KMS-11 (cell line): ENCODE measurements around the gene S1PR3.

Experiments
- H2AFZ ChIP-seq: fragments of 200-600 bp; sonication (generic); 2 replicates; pipeline ENCODE4 v1.6.1; 2016; ENCODE audit warnings: antibody characterized with exemption, mixed run types, low read depth
- H3K27ac ChIP-seq: fragments of 200-600 bp; sonication (generic); 2 replicates; pipeline ENCODE4 v1.6.1; 2016; ENCODE audit warnings: mild to moderate bottlenecking, mixed run types
- H3K27me3 ChIP-seq: fragments of 200-600 bp; sonication (generic); 2 replicates; pipeline ENCODE4 v1.6.1; 2017; ENCODE audit warnings: mild to moderate bottlenecking, low read depth, mixed run types, moderate library complexity; ENCODE audit not compliant: insufficient read depth
- H3K36me3 ChIP-seq: fragments of 200-600 bp; sonication (generic); 2 replicates; pipeline ENCODE4 v1.6.1; 2017; ENCODE audit warnings: mild to moderate bottlenecking, mixed run types; ENCODE audit not compliant: insufficient read depth
- H3K4me1 ChIP-seq: fragments of 200-600 bp; sonication (generic); 2 replicates; pipeline ENCODE4 v1.6.1; 2016; ENCODE audit warnings: mild to moderate bottlenecking, low read depth, mixed run types; ENCODE audit not compliant: poor library complexity, severe bottlenecking
- H3K4me2 ChIP-seq: fragments of 200-600 bp; sonication (generic); 2 replicates; pipeline ENCODE4 v1.7.0; 2016; ENCODE audit warnings: mild to moderate bottlenecking, mixed run types
- H3K4me3 ChIP-seq: fragments of 200-600 bp; sonication (generic); IDR thresholded peaks from 2 replicates; pipeline ENCODE4 v1.6.1; 2017; ENCODE audit warnings: low read depth, low read length, mixed read lengths; ENCODE audit not compliant: insufficient read depth
- H3K79me2 ChIP-seq: fragments of 200-600 bp; sonication (generic); 2 replicates; pipeline ENCODE4 v1.6.1; 2016; ENCODE audit warnings: low read depth, mixed run types; ENCODE audit not compliant: insufficient read depth
- H3K9ac ChIP-seq: fragments of 200-600 bp; sonication (generic); 2 replicates; pipeline ENCODE4 v1.6.1; 2016; ENCODE audit warnings: mild to moderate bottlenecking, mixed run types
- H4K20me1 ChIP-seq: fragments of 200-600 bp; sonication (generic); 2 replicates; pipeline ENCODE4 v1.6.1; 2016; ENCODE audit warnings: mild to moderate bottlenecking, mixed run types; ENCODE audit not compliant: insufficient read depth
- CTCF ChIP-seq: fragments of 200-600 bp; sonication (generic); conservative IDR thresholded peaks from 2 replicates; pipeline ENCODE4 v1.6.1; 2017; ENCODE audit warnings: low read depth, mild to moderate bottlenecking, antibody characterized with exemption, low read length, moderate library complexity, mixed read lengths

Gene S1PR3

GRCh38 chr9:88990041-88990728, 1.1 kb upstream of the S1PR3 start:
- no peaks in the 10 kb centered on the region for H3K27me3 ChIP-seq
- H3K9ac ChIP-seq: no peak overlapping the region
- no peak overlapping the region for H2AFZ ChIP-seq
- no peak overlapping the region for H3K4me2 ChIP-seq
- H3K36me3 ChIP-seq: no peaks in the 10 kb centered on the region
- H3K79me2 ChIP-seq: no peaks in the 10 kb centered on the region
- H3K4me3 ChIP-seq: no peak overlapping the region
- H3K4me1 ChIP-seq: no peaks in the 10 kb centered on the region
- H3K27ac ChIP-seq: no peak overlapping the region
- H4K20me1 ChIP-seq: no peaks in the 10 kb centered on the region
- no peak for TF ChIP-seq CTCF

- H4K20me1 ChIP-seq: no peaks in the 10 kb centered on the region
- no peaks in the 10 kb centered on the region for H3K36me3 ChIP-seq
- H3K79me2 ChIP-seq: no peaks in the 10 kb centered on the region
- H3K9ac ChIP-seq: no peak overlapping the region
- no peaks in the 10 kb centered on the region for H3K4me1 ChIP-seq
- H3K4me3 ChIP-seq: no peak overlapping the region
- no peaks in the 10 kb centered on the region for H3K27me3 ChIP-seq
- no peak overlapping the region for H3K4me2 ChIP-seq
- no peak overlapping the region for H3K27ac ChIP-seq
- no peak overlapping the region for H2AFZ ChIP-seq
- no peak for TF ChIP-seq CTCF
Measured at GRCh38 chr9:88990729-88991065, 571 bp upstream of the S1PR3 start.

- H3K4me2 ChIP-seq: no peak overlapping the region
- no peak for TF ChIP-seq CTCF
- H2AFZ ChIP-seq: no peak overlapping the region
- no peak overlapping the region for H3K9ac ChIP-seq
- no peak overlapping the region for H3K4me3 ChIP-seq
- no peaks in the 10 kb centered on the region for H3K36me3 ChIP-seq
- H4K20me1 ChIP-seq: no peaks in the 10 kb centered on the region
- H3K4me1 ChIP-seq: no peaks in the 10 kb centered on the region
- H3K27ac ChIP-seq: no peak overlapping the region
- no peaks in the 10 kb centered on the region for H3K79me2 ChIP-seq
- no peaks in the 10 kb centered on the region for H3K27me3 ChIP-seq
Measured at GRCh38 chr9:88992556-88992955, 1.3 kb downstream of the S1PR3 start.

GRCh38 chr9:88993327-88993726, 2.1 kb downstream of the S1PR3 start:
- no peak for TF ChIP-seq CTCF
- Histone ChIP-seq H3K27ac (no peak overlapping the region), H3K36me3 (no peaks in the 10 kb centered on the region), H3K79me2 (no peaks in the 10 kb centered on the region), H3K4me3 (no peak overlapping the region), H3K4me2 (no peak overlapping the region), H3K4me1 (no peaks in the 10 kb centered on the region), H3K27me3 (no peaks in the 10 kb centered on the region), H2AFZ (no peak overlapping the region), H4K20me1 (no peaks in the 10 kb centered on the region), H3K9ac (no peak overlapping the region)
